ENCODE measurements around the gene STK32C. TPM values are rescaled to one million over a fixed set of nuclear protein-coding genes. Genes with fewer than 3 reads are reported as not detected.
A peak's percentile ranks its signal among the peaks of the same experiment; 100 is the strongest.

STK32C gene
- total RNA-seq (10 to 100 TPM; 33.9 to 34.2 TPM), polyA plus RNA-seq (ENCODE audit: insufficient read depth, low read depth, low replicate concordance) (49.0 TPM)
- long read RNA-seq, donor 1, partial matches to known transcripts, result 0 of 2 reads
- long read RNA-seq, donor 1, other reads (novel, unspliced or antisense), result 0 of 2 reads
- long read RNA-seq, donor 2, partial matches to known transcripts, result 0 of 1 reads
- long read RNA-seq, donor 2, other reads (novel, unspliced or antisense), result 0 of 1 reads

- no peak for TF ChIP-seq POLR2A (IDR thresholded peaks at IDR 0.05)
- TF ChIP-seq, protein P1, sequence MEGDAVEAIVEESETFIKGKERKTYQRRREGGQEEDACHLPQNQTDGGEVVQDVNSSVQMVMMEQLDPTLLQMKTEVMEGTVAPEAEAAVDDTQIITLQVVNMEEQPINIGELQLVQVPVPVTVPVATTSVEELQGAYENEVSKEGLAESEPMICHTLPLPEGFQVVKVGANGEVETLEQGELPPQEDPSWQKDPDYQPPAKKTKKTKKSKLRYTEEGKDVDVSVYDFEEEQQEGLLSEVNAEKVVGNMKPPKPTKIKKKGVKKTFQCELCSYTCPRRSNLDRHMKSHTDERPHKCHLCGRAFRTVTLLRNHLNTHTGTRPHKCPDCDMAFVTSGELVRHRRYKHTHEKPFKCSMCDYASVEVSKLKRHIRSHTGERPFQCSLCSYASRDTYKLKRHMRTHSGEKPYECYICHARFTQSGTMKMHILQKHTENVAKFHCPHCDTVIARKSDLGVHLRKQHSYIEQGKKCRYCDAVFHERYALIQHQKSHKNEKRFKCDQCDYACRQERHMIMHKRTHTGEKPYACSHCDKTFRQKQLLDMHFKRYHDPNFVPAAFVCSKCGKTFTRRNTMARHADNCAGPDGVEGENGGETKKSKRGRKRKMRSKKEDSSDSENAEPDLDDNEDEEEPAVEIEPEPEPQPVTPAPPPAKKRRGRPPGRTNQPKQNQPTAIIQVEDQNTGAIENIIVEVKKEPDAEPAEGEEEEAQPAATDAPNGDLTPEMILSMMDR (IDR thresholded peaks at IDR 0.05), result no peak
- H3K4me1 ChIP-seq, result peaks cover 5% of the 10 kb centered on the region
- 0% methylated on average over 5 to 50 of the region's 84 CpGs for WGBS, 2 donors
- H3K9me3 ChIP-seq, result no peaks in the 10 kb centered on the region
- no peaks in the 10 kb centered on the region for H3K27me3 ChIP-seq
- H3K36me3 ChIP-seq (ENCODE audit: low read depth, missing control alignments), result no peaks in the 10 kb centered on the region
- DNase-seq, result peak; percentile 96
- H3K4me3 ChIP-seq, result peak within 1 kb of the TSS; percentile 56 to 87
- peak within 1 kb of the TSS in 1 of 2 donors; percentile 17 for H3K27ac ChIP-seq
- intact Hi-C loops (cut with DNase I; ENCODE audit: low total_unique reads), result no loop called here
These were observed at the start of gene STK32C for GRCh38 chr10:132307823-132308586. TSS of gene STK32C (minus strand) at chr10:132307950. CDS start at chr10:132307833, 117 bp downstream.

DNA sequence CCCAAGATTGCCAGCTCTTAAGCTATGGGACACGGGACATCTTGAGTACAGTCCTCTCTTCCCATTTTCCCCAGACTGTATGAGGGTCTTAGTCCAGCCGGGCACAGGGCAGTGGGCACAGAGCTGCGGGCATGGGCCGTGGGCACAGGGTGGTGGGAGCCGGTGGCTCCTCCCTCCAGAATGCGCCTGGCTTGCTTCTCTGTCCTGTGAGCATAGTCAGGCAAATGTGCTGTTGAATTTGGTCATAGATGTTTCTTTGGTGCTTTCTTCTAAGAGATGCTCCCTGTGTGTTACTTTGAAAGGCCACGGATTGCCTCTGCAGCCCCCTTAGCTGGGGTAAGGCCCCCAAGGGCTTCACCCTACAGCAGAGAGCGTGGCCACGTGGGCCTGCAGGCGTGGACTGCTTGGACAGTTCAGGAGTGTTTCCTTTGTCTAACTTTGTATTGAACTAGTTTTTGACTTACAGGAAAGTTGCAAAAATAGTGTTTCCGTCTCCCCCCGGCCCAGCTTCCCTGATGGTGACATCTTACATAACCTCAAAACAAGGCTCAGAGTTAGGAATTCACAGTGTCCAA, 49.0 kb upstream of the STK32C start:
- Histone ChIP-seq H3K4me1 (no peaks in the 10 kb centered on the region), H3K27me3 (no peaks in the 10 kb centered on the region), H3K36me3 (ENCODE audit: low read depth, missing control alignments) (no peaks in the 10 kb centered on the region), H3K9me3 (no peaks in the 10 kb centered on the region), H3K27ac (no peak overlapping the region), H3K4me3 (no peak overlapping the region)
- TF ChIP-seq POLR2A (IDR thresholded peaks at IDR 0.05), result no peak
- TF ChIP-seq, protein P1 (IDR thresholded peaks at IDR 0.05), result no peak
- intact Hi-C loops (cut with DNase I; ENCODE audit: low total_unique reads), result loop anchor here (10.0 kb wide), 1 partner anchor 132 kb away; no protein-coding TSS in a partner anchor
- WGBS, 2 donors, result 94% methylated on average over 12 of the region's 12 CpGs
- DNase-seq, result no peak

DNA sequence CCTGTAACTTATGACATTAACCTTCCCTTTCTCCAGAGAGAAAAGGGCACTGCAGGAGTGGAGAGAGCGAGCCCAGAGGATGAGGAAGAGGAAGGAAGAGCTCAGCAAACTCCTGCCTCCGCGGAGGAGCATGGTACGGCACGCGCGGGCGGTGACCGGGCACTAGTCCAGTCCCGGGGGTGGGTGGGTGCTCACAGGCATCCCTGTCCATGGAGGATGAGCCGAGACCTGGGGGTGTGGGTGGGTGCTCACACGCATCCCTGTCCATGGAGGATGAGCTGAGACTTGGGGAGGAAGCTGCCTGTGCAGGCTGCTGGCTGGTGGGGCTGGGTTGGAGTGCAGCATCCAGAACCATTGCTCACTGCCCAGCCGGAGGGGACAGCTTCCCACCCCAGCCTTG, 48.0 kb upstream of the STK32C start:
- Histone ChIP-seq H3K9me3 (no peaks in the 10 kb centered on the region), H3K4me1 (no peaks in the 10 kb centered on the region), H3K27me3 (no peaks in the 10 kb centered on the region), H3K4me3 (no peak overlapping the region), H3K36me3 (ENCODE audit: low read depth, missing control alignments) (no peaks in the 10 kb centered on the region), H3K27ac (no peak overlapping the region)
- DNase-seq, result no peak
- 85 to 93% methylated on average over 13 of the region's 13 CpGs for WGBS, 2 donors
- intact Hi-C loops (cut with DNase I; ENCODE audit: low total_unique reads), result loop anchor here (10.0 kb wide), 1 partner anchor 131 kb away; no protein-coding TSS in a partner anchor
- TF ChIP-seq, protein P1 (IDR thresholded peaks at IDR 0.05), result no peak
- TF ChIP-seq POLR2A (IDR thresholded peaks at IDR 0.05), result no peak

DNA sequence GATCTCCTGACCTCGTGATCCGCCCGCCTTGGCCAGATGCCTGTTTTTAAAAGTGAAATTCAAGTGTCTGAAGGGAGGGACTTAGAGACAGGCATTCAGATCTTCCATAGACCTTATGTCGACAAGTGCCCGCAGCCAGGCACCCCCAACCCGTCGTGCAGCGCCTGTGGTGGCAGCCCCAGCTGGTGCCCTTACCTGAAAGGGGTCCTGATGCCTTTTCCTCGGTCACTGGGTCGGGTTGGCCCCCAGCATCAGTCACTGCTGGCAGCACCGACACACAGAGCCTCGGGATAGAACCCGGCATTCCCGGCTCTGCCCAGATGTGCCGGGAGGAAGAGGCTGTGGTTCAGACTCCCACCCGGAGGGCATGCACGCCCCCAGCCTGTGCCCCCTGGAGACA, 47.5 kb upstream of the STK32C start:
- intact Hi-C loops (cut with DNase I; ENCODE audit: low total_unique reads), result loop anchor here (10.0 kb wide), 1 partner anchor 130 kb away; no protein-coding TSS in a partner anchor
- TF ChIP-seq, protein P1 (IDR thresholded peaks at IDR 0.05), result no peak
- TF ChIP-seq POLR2A (IDR thresholded peaks at IDR 0.05), result no peak
- Histone ChIP-seq H3K36me3 (ENCODE audit: low read depth, missing control alignments) (no peaks in the 10 kb centered on the region), H3K4me1 (no peaks in the 10 kb centered on the region), H3K9me3 (no peaks in the 10 kb centered on the region), H3K27me3 (no peaks in the 10 kb centered on the region), H3K27ac (no peak overlapping the region), H3K4me3 (no peak overlapping the region)
- WGBS, 2 donors, result 89 to 93% methylated on average over 6 to 17 of the region's 17 CpGs
- DNase-seq, result no peak

All from testis (tissue), 5 donors.